BLaER1 treated with 17β-estradiol and CSF1 and Interleukin-3, amounts not matched to agents 10 nM and 100 nM (cell line): Measurements from ENCODE around the gene LGALS3BP.
A peak's percentile ranks its signal among the peaks of the same experiment; 100 is the strongest.

Experiments used
- H3K27ac ChIP-seq, 11 experiments: shearing (Covaris generic); formaldehyde crosslinking; 2 replicates each; pipeline ENCODE4 v1.8.1; 2022
- H3K27me3 ChIP-seq, 11 experiments: shearing (Covaris generic); formaldehyde crosslinking; 2 replicates each; pipeline ENCODE4 v1.8.1; 2022
- H3K36me3 ChIP-seq, 11 experiments: shearing (Covaris generic); formaldehyde crosslinking; 2 replicates each; pipeline ENCODE4 v1.8.1; 2022
- H3K4me1 ChIP-seq, 10 experiments: shearing (Covaris generic); formaldehyde crosslinking; 2 replicates each; pipeline ENCODE4 v1.8.1; 2022
- H3K4me2 ChIP-seq, 11 experiments: shearing (Covaris generic); formaldehyde crosslinking; 2 replicates each; pipeline ENCODE4 v1.8.1; 2022
- H3K4me3 ChIP-seq, 10 experiments: shearing (Covaris generic); formaldehyde crosslinking; 2 replicates each; pipeline ENCODE4 v1.8.1; 2022
- H3K9ac ChIP-seq, 11 experiments: shearing (Covaris generic); formaldehyde crosslinking; 2 replicates each; pipeline ENCODE4 v1.8.1; 2022
- H3K9me3 ChIP-seq, 11 experiments: shearing (Covaris generic); formaldehyde crosslinking; replicated peaks in 1 of 11; 2 replicates each; pipeline ENCODE4 v1.8.1; 2022
- H4K20me1 ChIP-seq, 11 experiments: shearing (Covaris generic); formaldehyde crosslinking; 2 replicates each; pipeline ENCODE4 v1.8.1; 2022
- Cebpa-rat ChIP-seq, 11 experiments: shearing (Covaris generic); IDR thresholded peaks; 2 replicates each; pipeline ENCODE4 v1.8.1; 2022

The LGALS3BP gene

GRCh38 chr17:78922816-78923498 is 56.8 kb downstream of the LGALS3BP start:
- H3K4me1 ChIP-seq: peaks cover 58 to 71% (median 69%) of the 10 kb centered on the region in 10 experiments
- no peak for TF ChIP-seq Cebpa-rat (IDR thresholded peaks at IDR 0.05)
- peaks cover 0 to 30% (median 15%) of the 10 kb centered on the region in 11 experiments; a peak in 12 of 22 replicates for H3K36me3 ChIP-seq
- peak overlapping the region in 10 of 11 experiments; percentile 30 to 99 (median 76); a peak in 17 of 22 replicates for H3K27ac ChIP-seq
- no peaks in the 10 kb centered on the region for H3K9me3 ChIP-seq
- H4K20me1 ChIP-seq: peaks cover 3 to 62% (median 43%) of the 10 kb centered on the region in 11 experiments; a peak in 17 of 22 replicates
- peak overlapping the region; percentile 80 to 90 (median 84); a peak in 20 of 22 replicates for H3K9ac ChIP-seq
- H3K27me3 ChIP-seq: no peaks in the 10 kb centered on the region
- peak overlapping the region; percentile 92 to 100 (median 99) for H3K4me2 ChIP-seq
- H3K4me3 ChIP-seq: peak overlapping the region; percentile 68 to 91 (median 76); a peak in 19 of 20 replicates

DNA sequence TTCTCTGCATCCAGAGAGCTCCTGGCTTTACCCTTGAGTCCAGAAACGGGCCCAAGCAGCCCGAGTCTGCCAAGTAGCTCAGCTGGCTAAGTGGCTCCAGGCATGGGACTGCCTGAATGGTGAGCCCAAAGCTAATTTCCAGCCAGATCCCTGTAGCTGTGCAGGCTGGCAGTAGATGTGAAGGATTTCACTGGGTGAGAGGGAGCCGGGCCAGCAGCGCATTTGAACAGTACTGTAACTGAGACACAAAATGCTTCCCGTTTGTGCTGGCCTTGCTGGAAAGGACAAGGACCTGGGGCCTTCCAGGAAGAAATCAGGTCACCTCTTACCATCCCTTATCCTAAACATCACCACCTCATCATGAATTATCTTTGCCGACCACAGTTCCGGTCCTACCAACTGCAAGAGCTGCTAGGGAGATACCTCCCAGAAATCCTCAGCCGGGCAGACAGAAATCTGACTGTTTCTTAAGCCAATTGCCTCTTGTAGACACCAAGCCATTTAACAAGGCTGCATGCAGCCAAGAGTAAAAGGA is 58.2 kb downstream of the LGALS3BP start:
- peak overlapping the region in 8 of 11 experiments; percentile 12 to 99 (median 72); a peak in 11 of 22 replicates for H3K27ac ChIP-seq
- no peaks in the 10 kb centered on the region for H3K9me3 ChIP-seq
- H3K4me2 ChIP-seq: peak overlapping the region; percentile 92 to 100 (median 99)
- peaks cover 0 to 30% (median 15%) of the 10 kb centered on the region in 11 experiments; a peak in 12 of 22 replicates for H3K36me3 ChIP-seq
- peaks cover 73 to 86% (median 84%) of the 10 kb centered on the region in 10 experiments for H3K4me1 ChIP-seq
- peaks cover 3 to 70% (median 43%) of the 10 kb centered on the region in 11 experiments; a peak in 17 of 22 replicates for H4K20me1 ChIP-seq
- 0 out of 20 replicates have a peak overlapping the region, but pooled peaks of 1 of the 10 experiments have one; percentile 85 for H3K4me3 ChIP-seq
- H3K9ac ChIP-seq: peak overlapping the region in 10 of 11 experiments; percentile 9 to 59 (median 34); a peak in 13 of 22 replicates
- H3K27me3 ChIP-seq: no peaks in the 10 kb centered on the region
- TF ChIP-seq Cebpa-rat (IDR thresholded peaks at IDR 0.05): no peak
